NCI-H1417 treated with DMSO at 0.1 percent for 48 hours (cell line): ENCODE results near the gene C10orf62.
"Not testable (repeated sequence)": the region's sequence is repeated elsewhere in the genome, so short reads cannot be mapped to it uniquely, and the experiment has no call there.

ENCODE experiments used
- DNase-seq: peaks from one replicate; lab custom pipeline; 2025; lab: John Stamatoyannopoulos, UW

C10orf62 gene, protein sequence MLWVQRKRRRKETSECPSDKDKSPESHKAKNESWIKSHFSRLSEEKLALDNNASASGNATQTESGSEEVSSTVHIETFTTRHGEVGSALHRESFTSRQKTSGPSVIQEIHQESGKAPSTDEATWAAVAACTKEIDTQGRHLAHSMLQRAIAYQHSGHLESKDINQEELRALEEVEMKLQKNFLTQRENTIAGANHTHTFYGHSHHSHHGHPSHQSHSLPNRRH

GRCh38 chr10:97589479-97589878 is at the start of gene C10orf62:
Gene C10orf62 (plus strand): TSS chr10:97589721. CDS start chr10:97589898, 177 bp downstream.
- no peak for DNase-seq

- no peak for DNase-seq
Measured at GRCh38 chr10:97540669-97541500, 48.6 kb upstream of the C10orf62 start.

DNA sequence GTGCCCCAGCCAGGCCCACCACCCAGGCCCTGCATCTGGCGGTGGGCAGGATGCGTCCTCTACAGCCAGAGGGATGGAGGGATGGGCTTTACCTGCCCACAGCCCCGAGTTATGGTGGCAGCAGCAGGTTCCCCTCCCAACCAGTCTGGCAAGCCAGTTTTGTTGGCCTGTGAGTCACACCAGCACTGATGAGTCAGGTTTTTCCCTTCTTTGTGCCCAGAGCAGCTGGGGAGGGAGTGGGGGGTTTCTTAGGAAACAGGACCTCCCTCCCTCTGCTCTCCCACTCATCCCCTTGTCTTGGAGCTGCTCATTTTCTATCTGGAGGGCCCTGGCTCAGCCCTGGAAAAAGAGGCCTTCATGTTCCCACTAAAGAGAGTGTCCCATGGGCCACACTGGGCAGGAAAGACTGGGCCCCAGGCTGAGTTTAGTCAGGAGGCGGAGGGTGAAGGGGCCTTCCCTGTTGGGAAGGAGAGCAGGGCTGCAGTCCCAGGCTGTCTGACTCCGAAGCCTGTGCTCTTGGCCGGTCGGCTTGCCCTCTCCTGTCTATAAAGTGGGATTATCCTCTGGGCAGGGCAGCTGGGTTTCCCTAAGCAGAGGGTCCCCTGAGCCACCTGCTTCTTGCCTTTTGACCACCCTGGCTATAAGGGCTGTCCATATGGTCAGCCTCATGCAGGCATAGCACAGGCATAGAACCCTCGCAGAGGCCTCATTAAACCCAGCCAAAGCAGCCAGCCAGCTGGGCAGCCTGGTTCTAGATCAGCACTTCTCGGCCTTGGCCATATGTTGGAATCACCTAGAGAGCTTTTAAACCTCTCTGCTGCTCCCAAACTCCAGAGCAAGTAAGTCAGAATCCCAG is 47.1 kb upstream of the C10orf62 start:
- no peak for DNase-seq

- DNase-seq: no peak
Measured at GRCh38 chr10:97543025-97543546, 46.4 kb upstream of the C10orf62 start.

GRCh38 chr10:97546456-97547270 is 42.9 kb upstream of the C10orf62 start:
- DNase-seq: no peak

- no peak for DNase-seq
Measured at GRCh38 chr10:97547271-97547600, 42.3 kb upstream of the C10orf62 start.

GRCh38 chr10:97547962-97548361 is 41.6 kb upstream of the C10orf62 start:
- DNase-seq: no peak

DNA sequence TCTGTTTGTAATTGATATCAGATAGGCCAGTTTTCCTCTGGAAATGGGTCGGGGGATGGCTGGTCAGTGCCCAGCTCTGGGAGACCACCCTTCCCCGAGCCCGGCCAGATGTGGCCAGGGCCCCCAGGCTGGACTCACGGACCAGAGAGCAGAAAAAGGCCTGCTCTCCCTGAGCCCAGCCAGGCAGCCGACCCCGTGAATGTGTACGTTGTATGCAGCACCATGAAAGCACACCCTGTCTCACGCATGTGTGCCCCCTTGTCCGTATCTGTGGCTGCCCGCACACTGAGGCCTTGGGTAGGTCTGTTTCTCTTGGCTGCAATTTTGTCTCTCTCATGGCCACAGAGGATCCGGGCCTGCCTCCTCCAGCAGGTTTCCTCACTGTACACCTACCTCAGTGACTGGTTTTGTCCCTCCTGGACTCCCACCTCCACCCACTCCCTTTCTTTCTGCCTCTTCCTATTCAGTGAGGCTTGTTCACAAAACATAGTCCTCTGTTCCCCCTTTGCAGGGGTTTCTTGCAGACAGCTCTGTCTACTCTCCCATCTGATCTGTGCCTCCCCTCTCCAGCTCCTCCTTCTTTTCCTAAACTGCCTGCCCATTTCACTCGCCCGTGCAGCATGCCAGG is 40.6 kb upstream of the C10orf62 start:
- no peak for DNase-seq

- DNase-seq: no peak
Measured at GRCh38 chr10:97549587-97550322, 39.8 kb upstream of the C10orf62 start.

GRCh38 chr10:97550336-97551149 is 39.0 kb upstream of the C10orf62 start:
- DNase-seq: no peak

DNA sequence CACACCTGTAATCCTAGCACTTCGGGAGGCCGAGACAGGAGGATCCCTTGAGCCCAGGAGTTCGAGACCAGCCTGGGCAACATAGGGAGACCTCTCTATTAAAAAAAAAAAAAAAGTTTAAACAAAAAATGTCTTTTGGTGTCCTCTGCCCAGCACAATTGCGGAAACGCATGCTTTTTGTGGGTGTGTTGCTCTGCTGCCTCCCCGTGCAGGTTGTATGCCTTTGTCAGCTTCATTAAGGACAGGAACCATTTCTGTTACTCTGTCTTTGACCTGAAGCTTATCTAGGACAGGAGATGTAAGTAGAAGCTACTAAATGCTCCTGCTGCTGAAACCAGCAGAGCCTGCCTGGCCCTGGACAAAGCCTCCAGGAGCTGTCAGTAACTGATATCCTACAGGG is 38.2 kb upstream of the C10orf62 start:
- no peak for DNase-seq

- no peak for DNase-seq
Measured at GRCh38 chr10:97553575-97554031, 35.9 kb upstream of the C10orf62 start.

GRCh38 chr10:97554336-97554735 is 35.2 kb upstream of the C10orf62 start:
- DNase-seq: not testable (repeated sequence)

GRCh38 chr10:97555541-97555940 is 34.0 kb upstream of the C10orf62 start:
- DNase-seq: not testable (repeated sequence)

DNA sequence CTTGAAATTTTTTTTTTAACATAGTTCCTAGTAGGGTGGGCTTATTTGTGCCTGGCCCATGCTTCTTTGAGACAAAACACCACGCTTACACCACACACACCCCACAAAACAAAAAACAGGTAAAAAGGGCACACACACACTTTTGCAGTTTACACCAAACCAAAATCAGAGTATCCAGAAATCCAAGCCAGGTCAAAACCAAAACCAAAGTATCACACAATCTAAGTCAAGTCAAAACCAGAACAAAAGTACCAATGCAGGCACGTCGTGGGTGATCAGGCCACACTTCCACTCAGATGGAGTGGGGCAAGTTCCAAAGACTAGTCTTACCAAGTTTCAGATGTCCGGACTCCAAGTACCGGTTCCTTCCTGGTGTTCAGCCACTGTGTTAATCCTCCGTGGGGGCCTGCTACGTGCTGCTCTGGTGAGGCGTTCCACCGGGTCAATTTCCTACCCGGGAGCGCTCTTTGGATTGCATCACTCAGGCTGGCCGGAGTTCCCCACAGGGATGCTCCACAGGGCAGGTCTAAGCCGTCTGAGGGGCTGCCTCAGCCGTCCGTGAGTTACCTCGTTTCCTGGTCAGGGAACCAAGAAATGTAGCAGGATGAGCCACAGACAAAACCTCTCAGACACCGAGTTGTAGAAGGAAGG is 28.7 kb upstream of the C10orf62 start:
- DNase-seq: not testable (repeated sequence)

DNA sequence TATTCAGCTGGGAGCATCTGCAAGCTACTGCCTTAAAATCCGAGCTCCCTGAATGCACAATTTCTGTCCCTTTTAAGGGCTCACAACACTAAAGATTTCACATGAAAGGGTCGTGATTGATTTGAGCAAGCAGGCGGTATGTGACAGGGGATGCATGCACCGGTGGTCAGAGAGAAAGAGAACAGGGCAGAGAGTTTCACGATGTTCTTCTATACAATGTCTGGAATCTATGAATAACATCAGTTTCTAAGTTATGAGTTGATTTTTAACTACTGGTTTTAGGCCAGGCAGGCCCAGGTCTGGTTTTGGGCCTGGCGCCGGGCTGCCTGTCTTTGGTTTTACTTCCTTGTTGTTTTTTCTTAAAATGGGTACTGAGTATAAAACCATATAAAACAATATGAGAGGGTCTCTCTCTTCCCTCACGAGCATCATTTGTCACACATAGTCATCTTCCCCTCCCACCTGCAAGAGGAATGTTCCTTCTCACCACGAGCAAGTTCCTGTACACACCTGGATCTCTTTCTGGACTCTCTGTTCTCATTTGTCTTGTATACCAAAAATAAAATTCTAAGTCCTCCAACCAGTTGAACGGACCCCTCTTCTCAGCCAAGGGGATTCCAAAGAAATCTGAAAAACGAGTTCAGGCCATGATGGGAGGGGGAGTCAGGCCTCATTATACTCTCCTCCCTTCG is 28.0 kb upstream of the C10orf62 start:
- DNase-seq: not testable (repeated sequence)

GRCh38 chr10:97562329-97562728 is 27.2 kb upstream of the C10orf62 start:
- DNase-seq: not testable (repeated sequence)

GRCh38 chr10:97563337-97563736 is 26.2 kb upstream of the C10orf62 start:
- DNase-seq: no peak
